Lower leg skin (tissue), 4 donors: Measurements from ENCODE around the gene RABGGTA. TPM values are rescaled to one million over a fixed set of nuclear protein-coding genes. Genes with fewer than 3 reads are reported as not detected.
A peak's percentile ranks its signal among the peaks of the same experiment; 100 is the strongest.

Source experiments
- DNase-seq, 2 donors: peaks; one replicate each; pipeline ENCODE4 v3.0.0-alpha.2; 2019; ENCODE audit warnings: low spot score in 2 of 2
- H3K4me3 ChIP-seq: fragments of 200-600 bp; sonication (generic); 2 replicates; pipeline ENCODE4 v1.5.1; 2017; ENCODE audit warnings: mild to moderate bottlenecking, low read depth; ENCODE audit not compliant: poor library complexity, severe bottlenecking
- POLR2A ChIP-seq, 2 donors: fragments of 450-650 bp; IDR thresholded peaks; one replicate each; pipeline ENCODE4 v1.6.1; 2016 to 2017; ENCODE audit warnings: antibody characterized with exemption in 2 of 2, mild to moderate bottlenecking in 1 of 2, moderate library complexity in 1 of 2
- WGBS, 2 donors: methylation state at CpG; one replicate each; pipeline ENCODE4 v1.1.5; 2018; 5-methylcytosine and 5-hydroxymethylcytosine counted together
- intact Hi-C: fragments of 100-400 bp; cut with DNase I; formaldehyde crosslinking; loops from one replicate; pipeline ENCODE4 v1.15.0; 2023; ENCODE audit warnings: low total_unique reads
- total RNA-seq, 4 donors: library from RNA; depleted of rRNA; stranded (reverse); fragments of >200 nt; gene quantifications; one replicate each; pipeline ENCODE4 v1.1.0, GENCODE V29; 2016
- TF ChIP-seq, protein P1 (sequence below), 3 donors: fragments of 450-650 bp; IDR thresholded peaks; one replicate each; pipeline ENCODE4 v1.5.1; 2016; ENCODE audit warnings: antibody characterized with exemption in 3 of 3, mild to moderate bottlenecking in 3 of 3, moderate library complexity in 2 of 3

Gene RABGGTA
- total RNA-seq, 4 donors from 2014 or later: 35.5 to 69.4 (median 44.7) TPM

DNA sequence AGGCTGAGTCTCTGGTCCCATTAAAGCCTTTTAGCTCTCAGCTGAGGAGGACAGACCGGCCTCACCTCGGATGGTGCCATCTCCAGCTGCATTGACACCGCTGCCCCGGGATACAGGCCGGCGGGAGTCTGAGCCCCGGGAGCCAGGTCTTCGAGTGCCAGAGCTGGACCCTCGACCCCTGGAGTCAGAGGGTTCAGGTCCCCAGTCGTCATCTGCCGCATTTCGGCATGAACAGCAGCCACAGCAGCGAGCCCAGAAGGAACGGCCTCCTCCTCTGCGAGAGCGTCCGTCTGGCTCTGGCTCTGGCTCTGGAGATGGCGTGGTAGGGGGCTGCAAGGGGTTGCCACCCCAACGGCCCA lies 9.4 kb downstream of the RABGGTA start:
- DNase-seq: no peak
- WGBS, 2 donors: 90 to 92% methylated on average over 2 to 19 of the region's 19 CpGs
- H3K4me3 ChIP-seq: no peak overlapping the region
- intact Hi-C loops: no loop called here
- no peak for TF ChIP-seq POLR2A (IDR thresholded peaks at IDR 0.05)
- TF ChIP-seq, protein P1, sequence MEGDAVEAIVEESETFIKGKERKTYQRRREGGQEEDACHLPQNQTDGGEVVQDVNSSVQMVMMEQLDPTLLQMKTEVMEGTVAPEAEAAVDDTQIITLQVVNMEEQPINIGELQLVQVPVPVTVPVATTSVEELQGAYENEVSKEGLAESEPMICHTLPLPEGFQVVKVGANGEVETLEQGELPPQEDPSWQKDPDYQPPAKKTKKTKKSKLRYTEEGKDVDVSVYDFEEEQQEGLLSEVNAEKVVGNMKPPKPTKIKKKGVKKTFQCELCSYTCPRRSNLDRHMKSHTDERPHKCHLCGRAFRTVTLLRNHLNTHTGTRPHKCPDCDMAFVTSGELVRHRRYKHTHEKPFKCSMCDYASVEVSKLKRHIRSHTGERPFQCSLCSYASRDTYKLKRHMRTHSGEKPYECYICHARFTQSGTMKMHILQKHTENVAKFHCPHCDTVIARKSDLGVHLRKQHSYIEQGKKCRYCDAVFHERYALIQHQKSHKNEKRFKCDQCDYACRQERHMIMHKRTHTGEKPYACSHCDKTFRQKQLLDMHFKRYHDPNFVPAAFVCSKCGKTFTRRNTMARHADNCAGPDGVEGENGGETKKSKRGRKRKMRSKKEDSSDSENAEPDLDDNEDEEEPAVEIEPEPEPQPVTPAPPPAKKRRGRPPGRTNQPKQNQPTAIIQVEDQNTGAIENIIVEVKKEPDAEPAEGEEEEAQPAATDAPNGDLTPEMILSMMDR (IDR thresholded peaks at IDR 0.05): no peak

DNA sequence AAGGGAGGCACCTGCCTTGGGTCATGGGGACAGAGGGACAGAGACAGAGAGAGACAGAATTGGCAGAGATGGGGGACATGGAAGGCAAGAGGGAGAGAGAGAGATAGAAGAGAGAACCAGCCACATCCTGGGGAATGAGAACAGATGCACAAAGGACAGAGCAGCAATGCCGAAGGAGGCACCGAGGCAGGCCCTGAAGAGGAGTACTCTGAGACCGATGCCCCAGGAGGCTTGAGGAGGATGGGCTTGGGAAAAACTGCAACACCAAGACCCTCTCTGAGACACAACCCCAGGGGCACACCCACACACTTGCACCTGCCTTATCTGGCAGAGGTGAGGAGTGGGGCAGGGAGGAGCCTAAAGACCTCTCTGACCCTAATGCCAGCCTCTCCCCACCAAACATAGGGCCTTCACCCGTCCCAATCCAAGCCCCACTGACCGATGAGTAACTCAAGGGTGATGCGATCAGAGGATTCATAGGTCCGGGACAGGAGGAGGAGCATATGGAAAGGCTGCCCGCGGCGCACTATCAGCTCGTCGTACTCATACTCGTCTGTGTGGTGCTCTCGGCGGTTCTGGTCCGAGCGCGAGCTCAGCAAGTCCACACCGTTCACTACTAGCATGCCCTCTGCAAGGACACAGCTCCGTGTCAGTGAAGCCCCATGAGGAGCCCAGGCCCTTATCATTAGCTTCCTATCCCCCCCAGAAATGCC lies 10.0 kb downstream of the RABGGTA start:
- H3K4me3 ChIP-seq: no peak overlapping the region
- intact Hi-C loops: no loop called here
- no peak for TF ChIP-seq POLR2A (IDR thresholded peaks at IDR 0.05)
- TF ChIP-seq, protein P1 (IDR thresholded peaks at IDR 0.05): peak in 1 of 3 donors; percentile 23
- 91 to 92% methylated on average over 20 of the region's 20 CpGs for WGBS, 2 donors
- DNase-seq: no peak

DNA sequence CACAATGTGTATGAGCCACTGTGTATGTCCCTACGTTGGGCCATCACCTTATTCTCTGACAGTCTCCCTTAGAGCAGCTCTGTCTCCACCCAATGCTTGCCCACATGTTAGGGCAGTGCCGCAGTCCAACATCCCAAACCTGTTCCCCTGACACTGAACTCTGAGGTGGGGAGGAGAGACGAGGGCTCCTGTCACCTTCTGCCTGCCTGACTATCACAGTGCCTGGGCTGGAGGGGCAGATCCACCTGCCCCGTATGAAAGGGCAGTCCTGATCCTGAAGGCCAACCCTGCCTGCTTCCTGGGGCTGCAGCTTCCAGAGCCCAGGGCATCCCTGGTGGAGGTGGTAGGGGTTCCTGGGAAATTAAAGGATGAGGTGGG lies 10.6 kb downstream of the RABGGTA start:
- TF ChIP-seq POLR2A (IDR thresholded peaks at IDR 0.05): no peak
- TF ChIP-seq, protein P1 (IDR thresholded peaks at IDR 0.05): no peak
- intact Hi-C loops: no loop called here
- no peak overlapping the region for H3K4me3 ChIP-seq
- no peak for DNase-seq
- 57 to 64% methylated on average over 4 of the region's 4 CpGs for WGBS, 2 donors

DNA sequence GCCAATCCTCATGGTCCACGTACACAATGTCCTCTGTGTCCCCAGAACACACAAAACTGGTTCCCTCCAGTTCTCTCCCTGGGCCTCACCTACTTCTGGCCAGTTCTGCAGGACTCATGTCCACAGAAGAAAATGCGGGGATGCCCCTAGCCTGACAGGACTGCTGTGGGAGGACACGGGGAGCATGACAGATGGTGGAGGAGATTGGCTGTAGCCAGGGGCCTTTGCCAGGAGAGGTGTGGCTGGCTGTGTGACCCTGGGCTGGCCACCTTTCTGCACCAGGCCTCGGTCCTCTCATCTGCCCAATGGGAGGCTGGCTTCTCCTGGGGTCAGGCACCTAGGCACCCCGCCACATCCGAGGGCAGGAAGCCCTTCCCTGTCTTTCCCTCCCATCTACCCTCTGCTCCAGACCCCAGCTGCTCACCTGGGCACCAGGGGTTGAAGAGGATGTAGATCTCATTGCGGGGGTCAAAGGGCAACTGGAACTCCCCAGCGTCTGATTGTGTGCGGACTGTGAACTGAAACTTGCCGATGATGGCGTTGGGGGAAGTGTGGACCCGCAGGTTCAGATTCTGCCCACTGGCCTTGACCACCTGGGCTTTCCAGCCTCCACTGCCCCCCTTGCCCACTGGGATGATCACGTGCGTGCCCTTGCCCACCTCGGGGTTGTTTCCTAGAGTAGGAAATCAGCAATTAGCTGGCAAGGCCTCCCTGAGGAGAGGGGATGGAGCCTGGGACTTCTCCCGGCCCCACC lies 11.2 kb downstream of the RABGGTA start:
- TF ChIP-seq, protein P1 (IDR thresholded peaks at IDR 0.05): no peak
- no peak for TF ChIP-seq POLR2A (IDR thresholded peaks at IDR 0.05)
- DNase-seq: no peak
- no peak overlapping the region for H3K4me3 ChIP-seq
- intact Hi-C loops: no loop called here
- 78 to 86% methylated on average over 15 to 16 of the region's 16 CpGs for WGBS, 2 donors

DNA sequence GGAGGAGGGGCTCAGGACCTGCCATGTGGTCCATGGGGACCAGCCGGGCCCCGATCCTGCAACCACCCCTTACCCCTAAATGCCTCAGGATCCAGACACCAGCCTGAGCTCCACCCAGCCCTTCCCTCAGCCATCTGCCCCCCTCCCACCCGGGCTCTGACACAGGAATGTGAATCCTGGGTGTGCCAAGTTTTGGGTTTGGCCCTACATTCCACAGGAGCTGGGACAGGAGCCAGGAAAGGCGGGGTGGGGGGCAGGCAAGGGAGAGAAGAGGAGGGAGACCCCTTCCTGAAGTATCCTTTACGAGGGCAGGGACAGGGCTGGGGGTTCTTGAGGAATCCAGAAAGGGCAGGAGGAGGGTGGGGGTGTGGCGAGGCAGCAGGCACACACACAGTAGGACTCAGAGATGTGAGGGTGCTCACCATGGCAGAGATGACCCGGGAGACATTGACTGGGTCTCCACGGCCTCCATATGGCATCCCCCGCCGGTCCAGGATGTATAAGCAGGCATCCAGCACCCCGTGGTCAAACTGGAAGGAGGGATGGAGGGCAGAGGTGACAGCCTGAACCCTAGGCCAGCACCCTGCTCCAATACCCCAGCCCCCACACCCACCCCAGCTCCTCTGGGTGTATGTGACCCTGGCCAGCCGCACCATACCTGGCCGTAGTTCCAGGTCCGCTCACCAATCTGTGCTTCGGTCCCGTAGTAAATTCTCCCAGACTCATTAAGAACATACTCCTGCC lies 11.9 kb downstream of the RABGGTA start:
- 61 to 62% methylated on average over 16 of the region's 16 CpGs for WGBS, 2 donors
- no peak overlapping the region for H3K4me3 ChIP-seq
- peak in 1 of 2 donors; percentile 83 for DNase-seq
- intact Hi-C loops: no loop called here
- TF ChIP-seq POLR2A (IDR thresholded peaks at IDR 0.05): no peak
- TF ChIP-seq, protein P1 (IDR thresholded peaks at IDR 0.05): no peak
